Suprapubic skin (tissue), 4 donors: ENCODE results near the gene CLSTN2. TPM values are rescaled to one million over a fixed set of nuclear protein-coding genes. Genes with fewer than 3 reads are reported as not detected.

ENCODE experiments used
- DNase-seq, 2 donors: peaks; one replicate each; pipeline ENCODE4 v3.0.0-alpha.2; 2019; ENCODE audit warnings: low spot score in 2 of 2
- H3K27ac ChIP-seq: fragments of 200-600 bp; sonication (generic); one replicate; pipeline ENCODE4 v1.5.1; 2019
- H3K27me3 ChIP-seq: fragments of 200-600 bp; sonication (generic); one replicate; pipeline ENCODE4 v1.5.1; 2019
- H3K36me3 ChIP-seq: fragments of 200-600 bp; sonication (generic); one replicate; pipeline ENCODE4 v1.5.1; 2019
- H3K4me1 ChIP-seq: fragments of 200-600 bp; sonication (generic); one replicate; pipeline ENCODE4 v1.5.1; 2019
- H3K4me3 ChIP-seq: fragments of 200-600 bp; sonication (generic); one replicate; pipeline ENCODE4 v1.5.1; 2019; ENCODE audit warnings: mild to moderate bottlenecking
- H3K9me3 ChIP-seq: fragments of 200-600 bp; sonication (generic); one replicate; pipeline ENCODE4 v1.5.1; 2019
- EP300 ChIP-seq: sonication (generic); formaldehyde crosslinking; IDR thresholded peaks from one replicate; pipeline ENCODE4 v1.6.1; 2017; ENCODE audit warnings: antibody characterized with exemption
- POLR2A ChIP-seq, 2 donors: fragments of 450-650 bp; IDR thresholded peaks; one replicate each; pipeline ENCODE4 v1.6.1; 2017; ENCODE audit warnings: antibody characterized with exemption in 2 of 2, mild to moderate bottlenecking in 2 of 2, moderate library complexity in 2 of 2
- POLR2AphosphoS5 ChIP-seq, 3 donors: sonication (generic); formaldehyde crosslinking; IDR thresholded peaks; one replicate each; pipeline ENCODE4 v1.6.1; 2017; ENCODE audit warnings: antibody characterized with exemption in 3 of 3
- WGBS: methylation state at CpG from one replicate; pipeline ENCODE4 v1.1.5; 2018; 5-methylcytosine and 5-hydroxymethylcytosine counted together
- total RNA-seq, 4 donors: library from RNA; depleted of rRNA; stranded (reverse); fragments of >200 nt; gene quantifications; one replicate each; pipeline ENCODE4 v1.1.0, GENCODE V29; 2016
- TF ChIP-seq, protein P1 (sequence below), 2 donors: fragments of 200-600 bp in 1 of 2; fragments of 450-650 bp in 1 of 2; sonication (generic) in 1 of 2; IDR thresholded peaks; one replicate each; pipeline ENCODE4 v1.5.1; 2016 to 2019; ENCODE audit warnings: antibody characterized with exemption in 2 of 2, mild to moderate bottlenecking in 1 of 2, moderate library complexity in 1 of 2

Gene CLSTN2
- total RNA-seq, 4 donors from 2014 or later = 4.3 to 14.1 (median 7.4) TPM

DNA sequence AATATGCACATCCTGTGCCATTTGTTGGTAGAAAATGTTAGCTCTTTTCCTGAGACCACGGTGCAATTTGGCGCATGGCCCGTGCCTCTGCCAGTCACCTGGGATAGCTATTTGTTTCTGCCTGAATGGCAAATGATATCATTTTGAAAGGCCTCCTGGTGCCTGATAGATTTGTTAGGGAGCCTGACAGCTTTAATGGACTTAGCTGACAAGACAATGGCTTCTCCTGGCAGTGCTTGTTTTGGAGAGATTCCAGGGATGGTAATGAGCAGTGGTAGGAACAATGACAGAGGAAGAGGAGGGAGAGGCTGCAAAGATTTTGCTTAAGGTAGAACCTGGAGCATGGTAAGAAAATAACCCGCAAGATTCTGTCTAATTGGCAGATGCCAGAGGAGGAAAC lies 268.5 kb downstream of the CLSTN2 start:
- no peak for TF ChIP-seq POLR2A (IDR thresholded peaks at IDR 0.05)
- TF ChIP-seq EP300 = no peak
- TF ChIP-seq POLR2AphosphoS5 (IDR thresholded peaks at IDR 0.05) = no peak
- TF ChIP-seq, protein P1, sequence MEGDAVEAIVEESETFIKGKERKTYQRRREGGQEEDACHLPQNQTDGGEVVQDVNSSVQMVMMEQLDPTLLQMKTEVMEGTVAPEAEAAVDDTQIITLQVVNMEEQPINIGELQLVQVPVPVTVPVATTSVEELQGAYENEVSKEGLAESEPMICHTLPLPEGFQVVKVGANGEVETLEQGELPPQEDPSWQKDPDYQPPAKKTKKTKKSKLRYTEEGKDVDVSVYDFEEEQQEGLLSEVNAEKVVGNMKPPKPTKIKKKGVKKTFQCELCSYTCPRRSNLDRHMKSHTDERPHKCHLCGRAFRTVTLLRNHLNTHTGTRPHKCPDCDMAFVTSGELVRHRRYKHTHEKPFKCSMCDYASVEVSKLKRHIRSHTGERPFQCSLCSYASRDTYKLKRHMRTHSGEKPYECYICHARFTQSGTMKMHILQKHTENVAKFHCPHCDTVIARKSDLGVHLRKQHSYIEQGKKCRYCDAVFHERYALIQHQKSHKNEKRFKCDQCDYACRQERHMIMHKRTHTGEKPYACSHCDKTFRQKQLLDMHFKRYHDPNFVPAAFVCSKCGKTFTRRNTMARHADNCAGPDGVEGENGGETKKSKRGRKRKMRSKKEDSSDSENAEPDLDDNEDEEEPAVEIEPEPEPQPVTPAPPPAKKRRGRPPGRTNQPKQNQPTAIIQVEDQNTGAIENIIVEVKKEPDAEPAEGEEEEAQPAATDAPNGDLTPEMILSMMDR (IDR thresholded peaks at IDR 0.05) = no peak
- no peak overlapping the region for H3K4me3 ChIP-seq
- no peak for DNase-seq

DNA sequence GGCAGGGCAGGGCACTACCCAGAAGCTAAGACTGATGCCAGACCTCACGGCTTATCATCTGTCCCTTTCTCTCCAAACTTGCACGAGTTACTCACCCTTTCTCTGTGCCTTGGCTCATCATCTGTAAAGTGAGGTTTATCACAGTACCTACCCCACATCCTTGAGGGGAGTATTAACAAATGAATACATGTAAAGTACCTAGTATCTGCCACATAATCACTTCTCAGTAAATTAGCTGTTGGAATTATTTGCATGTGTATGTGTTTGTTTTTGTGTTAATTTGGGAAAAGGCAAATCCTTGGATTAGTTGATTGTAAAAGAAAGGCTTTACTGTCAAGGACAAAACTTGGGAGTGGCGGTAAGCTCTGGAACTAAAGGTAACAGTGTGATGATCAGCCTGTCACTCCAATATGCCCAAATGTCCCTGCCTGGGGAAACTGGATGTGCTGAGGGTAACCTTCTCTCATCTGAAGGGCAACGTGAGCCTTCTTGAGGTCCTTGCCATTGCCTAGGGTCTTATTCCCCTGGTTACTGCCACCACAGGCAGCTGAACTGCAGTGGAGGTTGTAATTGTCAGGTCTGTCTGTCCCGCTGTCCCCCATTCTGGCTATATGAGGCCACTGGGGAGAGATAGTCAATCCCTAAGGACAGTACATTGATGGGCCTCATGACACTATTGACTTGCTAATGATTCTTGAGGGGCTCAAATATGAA lies 269.4 kb downstream of the CLSTN2 start:
- 43% methylated on average over 5 of the region's 5 CpGs for WGBS
- Histone ChIP-seq H3K36me3 (no peaks in the 10 kb centered on the region), H3K4me3 (no peak overlapping the region), H3K27ac (no peak overlapping the region), H3K9me3 (no peaks in the 10 kb centered on the region), H3K4me1 (no peaks in the 10 kb centered on the region), H3K27me3 (no peaks in the 10 kb centered on the region)
- DNase-seq = no peak
- TF ChIP-seq EP300 (no peak), POLR2AphosphoS5 (IDR thresholded peaks at IDR 0.05) (no peak), POLR2A (IDR thresholded peaks at IDR 0.05) (no peak)
- TF ChIP-seq, protein P1 (IDR thresholded peaks at IDR 0.05) = no peak

More for the DNA sequence above, 268.5 kb downstream of the CLSTN2 start:
- WGBS = 45% methylated on average over 4 of the region's 4 CpGs
- Histone ChIP-seq H3K4me1 (no peaks in the 10 kb centered on the region), H3K27ac (no peak overlapping the region), H3K36me3 (no peaks in the 10 kb centered on the region), H3K27me3 (no peaks in the 10 kb centered on the region), H3K9me3 (no peaks in the 10 kb centered on the region)

DNA sequence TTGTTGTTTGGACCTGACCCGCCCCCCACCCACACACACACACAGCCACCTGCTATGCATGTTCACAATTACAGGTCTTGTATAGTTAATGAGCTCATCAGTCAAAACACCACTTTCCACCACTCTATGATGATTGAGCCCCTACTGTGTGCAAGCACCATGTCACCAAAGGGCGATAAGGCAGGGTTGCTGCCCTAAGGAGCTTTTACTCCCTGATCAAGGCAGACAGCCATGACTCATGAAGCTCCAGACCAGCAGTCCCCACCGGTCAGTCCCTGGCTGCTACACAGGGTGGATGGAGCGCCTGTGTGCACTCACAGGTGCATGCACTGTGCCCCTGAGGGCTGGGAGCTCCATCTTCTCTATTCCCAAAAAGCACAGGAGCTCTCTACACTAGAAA lies 270.6 kb downstream of the CLSTN2 start:
- Histone ChIP-seq H3K27me3 (no peaks in the 10 kb centered on the region), H3K4me1 (no peaks in the 10 kb centered on the region), H3K27ac (no peak overlapping the region), H3K36me3 (no peaks in the 10 kb centered on the region), H3K4me3 (no peak overlapping the region), H3K9me3 (no peaks in the 10 kb centered on the region)
- no peak for TF ChIP-seq EP300
- no peak for DNase-seq
- WGBS = 90% methylated on average over 4 of the region's 4 CpGs

DNA sequence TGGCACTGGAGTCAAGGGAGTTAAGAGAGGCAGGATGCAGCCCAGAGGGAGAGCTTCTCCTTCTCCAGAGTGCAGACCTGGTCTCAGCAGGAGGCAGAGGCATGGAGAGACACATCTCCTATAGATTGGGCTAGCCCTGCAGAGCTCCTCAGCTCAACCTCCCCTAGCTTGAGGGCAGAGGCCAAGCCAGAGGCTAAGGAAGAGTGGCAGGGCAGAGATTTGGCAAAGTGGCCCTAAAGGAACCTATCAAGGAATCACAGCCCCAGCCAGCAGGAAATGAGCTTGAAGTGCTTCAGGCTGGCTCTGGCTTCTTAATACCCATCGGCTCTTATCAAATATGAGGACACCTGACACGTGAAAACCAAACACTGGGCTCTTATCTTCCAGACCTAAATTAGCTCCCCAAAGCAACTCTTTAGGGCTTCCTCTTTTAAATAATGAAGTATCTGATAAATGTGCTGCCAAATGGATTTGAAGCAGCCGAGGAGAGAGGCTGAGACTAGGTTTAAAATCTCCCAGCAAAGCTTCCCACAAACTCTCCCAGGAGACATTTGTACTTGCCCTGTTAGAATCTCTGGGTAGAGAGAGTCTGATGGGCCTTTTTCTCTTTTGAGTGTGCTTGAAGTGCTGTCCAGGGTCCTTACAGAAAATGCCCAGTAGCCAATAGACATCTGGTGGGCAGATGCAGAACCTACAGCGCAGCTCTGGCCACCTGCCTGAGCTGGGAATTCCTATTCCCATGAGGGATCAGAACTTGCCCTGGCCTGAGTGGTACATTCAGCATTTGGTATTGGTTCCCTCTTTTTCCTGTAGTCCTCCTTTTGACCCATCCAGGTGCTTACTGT lies 271.4 kb downstream of the CLSTN2 start:
- no peak for DNase-seq
- TF ChIP-seq POLR2AphosphoS5 (IDR thresholded peaks at IDR 0.05) = no peak
- TF ChIP-seq EP300 = no peak
- TF ChIP-seq, protein P1 (IDR thresholded peaks at IDR 0.05) = no peak
- TF ChIP-seq POLR2A (IDR thresholded peaks at IDR 0.05) = no peak
- Histone ChIP-seq H3K36me3 (no peaks in the 10 kb centered on the region), H3K4me1 (no peaks in the 10 kb centered on the region), H3K27me3 (no peaks in the 10 kb centered on the region), H3K27ac (no peak overlapping the region), H3K4me3 (no peak overlapping the region), H3K9me3 (no peaks in the 10 kb centered on the region)
- 33% methylated on average over 4 of the region's 4 CpGs for WGBS

DNA sequence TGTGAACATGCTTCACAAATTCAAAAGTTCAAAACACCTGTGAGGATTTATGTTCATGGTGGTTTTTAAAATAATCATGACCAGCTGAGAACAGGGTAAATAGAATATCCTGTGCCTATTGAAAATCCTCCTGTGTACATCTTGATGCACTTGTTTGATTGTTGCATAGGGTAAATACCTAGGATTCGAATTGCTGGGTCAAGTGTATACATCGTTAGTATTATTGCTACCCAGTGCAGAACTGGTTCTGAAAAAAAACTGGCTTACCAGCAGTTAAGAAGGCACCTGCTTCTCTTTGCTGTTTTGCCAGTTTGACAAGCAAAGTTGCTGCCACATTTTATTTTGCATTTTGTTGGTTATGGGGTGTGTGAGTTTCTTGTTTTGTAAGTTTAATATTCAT lies 272.6 kb downstream of the CLSTN2 start:
- Histone ChIP-seq H3K36me3 (no peaks in the 10 kb centered on the region), H3K9me3 (no peaks in the 10 kb centered on the region), H3K27me3 (no peaks in the 10 kb centered on the region), H3K4me1 (no peaks in the 10 kb centered on the region), H3K27ac (no peak overlapping the region), H3K4me3 (no peak overlapping the region)
- no peak for DNase-seq
- TF ChIP-seq POLR2A (IDR thresholded peaks at IDR 0.05) (no peak), POLR2AphosphoS5 (IDR thresholded peaks at IDR 0.05) (no peak), EP300 (no peak)
- TF ChIP-seq, protein P1 (IDR thresholded peaks at IDR 0.05) = no peak
- 39% methylated on average over 2 of the region's 2 CpGs for WGBS
